Astrocyte (in vitro differentiated cells and primary cell): Measurements from ENCODE around the gene XRN2.

Experiments used
- EZH2 ChIP-seq: IDR thresholded peaks from 2 replicates; pipeline ENCODE4 v1.6.1; 2012; ENCODE audit warnings: mild to moderate bottlenecking, low read length, inconsistent platforms; ENCODE audit not compliant: insufficient read depth
- TF ChIP-seq, protein P1 (sequence below): IDR thresholded peaks from 2 replicates; pipeline ENCODE4 v1.5.1; 2011; ENCODE audit warnings: low read depth, mild to moderate bottlenecking, inconsistent platforms, low read length, moderate library complexity; ENCODE audit not compliant: insufficient read depth

DNA sequence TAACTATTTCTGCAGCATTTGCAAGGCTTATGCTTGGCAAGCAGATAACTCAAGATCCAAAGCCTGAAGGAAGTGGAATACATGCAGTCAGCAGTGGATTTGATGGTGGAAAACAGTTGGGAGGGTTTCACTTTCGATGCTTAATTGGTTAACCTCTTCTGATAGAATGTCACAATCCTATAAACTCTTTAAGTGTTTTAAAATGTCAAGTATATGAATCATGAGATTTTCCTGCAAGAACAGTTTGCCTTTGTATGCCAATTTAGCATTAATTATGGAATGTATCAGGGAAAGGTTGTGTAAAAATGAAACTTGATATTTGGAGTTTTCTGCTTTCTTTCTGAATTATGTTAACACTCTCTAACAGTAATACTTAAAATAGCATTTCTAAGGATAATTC is 57.6 kb downstream of the XRN2 start:
- no peak for TF ChIP-seq EZH2
- TF ChIP-seq, protein P1, sequence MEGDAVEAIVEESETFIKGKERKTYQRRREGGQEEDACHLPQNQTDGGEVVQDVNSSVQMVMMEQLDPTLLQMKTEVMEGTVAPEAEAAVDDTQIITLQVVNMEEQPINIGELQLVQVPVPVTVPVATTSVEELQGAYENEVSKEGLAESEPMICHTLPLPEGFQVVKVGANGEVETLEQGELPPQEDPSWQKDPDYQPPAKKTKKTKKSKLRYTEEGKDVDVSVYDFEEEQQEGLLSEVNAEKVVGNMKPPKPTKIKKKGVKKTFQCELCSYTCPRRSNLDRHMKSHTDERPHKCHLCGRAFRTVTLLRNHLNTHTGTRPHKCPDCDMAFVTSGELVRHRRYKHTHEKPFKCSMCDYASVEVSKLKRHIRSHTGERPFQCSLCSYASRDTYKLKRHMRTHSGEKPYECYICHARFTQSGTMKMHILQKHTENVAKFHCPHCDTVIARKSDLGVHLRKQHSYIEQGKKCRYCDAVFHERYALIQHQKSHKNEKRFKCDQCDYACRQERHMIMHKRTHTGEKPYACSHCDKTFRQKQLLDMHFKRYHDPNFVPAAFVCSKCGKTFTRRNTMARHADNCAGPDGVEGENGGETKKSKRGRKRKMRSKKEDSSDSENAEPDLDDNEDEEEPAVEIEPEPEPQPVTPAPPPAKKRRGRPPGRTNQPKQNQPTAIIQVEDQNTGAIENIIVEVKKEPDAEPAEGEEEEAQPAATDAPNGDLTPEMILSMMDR = no peak
